Measurements from ENCODE around the gene TOPORS.

The TOPORS gene

GRCh38 chr9:32578976-32579375, 26.6 kb upstream of the TOPORS start:
- Histone ChIP-seq H3K4me3 (no peak overlapping the region), H3K27me3 (ENCODE audit: low read depth) (no peaks in the 10 kb centered on the region; the same call in none of the 2 replicates), H3K9me3 (no peaks in the 10 kb centered on the region), H3K36me3 (replicated peaks) (no peaks in the 10 kb centered on the region), H3K4me1 (0 out of 2 replicates have a peak, but pooled peaks cover 3% of the 10 kb centered on the region)
- DNase-seq (ENCODE audit: low spot score in 2 of 2), result no peak
- in situ Hi-C loops (cut with MboI; ENCODE audit: low sequenced_read_pairs), result no loop called here

DNA sequence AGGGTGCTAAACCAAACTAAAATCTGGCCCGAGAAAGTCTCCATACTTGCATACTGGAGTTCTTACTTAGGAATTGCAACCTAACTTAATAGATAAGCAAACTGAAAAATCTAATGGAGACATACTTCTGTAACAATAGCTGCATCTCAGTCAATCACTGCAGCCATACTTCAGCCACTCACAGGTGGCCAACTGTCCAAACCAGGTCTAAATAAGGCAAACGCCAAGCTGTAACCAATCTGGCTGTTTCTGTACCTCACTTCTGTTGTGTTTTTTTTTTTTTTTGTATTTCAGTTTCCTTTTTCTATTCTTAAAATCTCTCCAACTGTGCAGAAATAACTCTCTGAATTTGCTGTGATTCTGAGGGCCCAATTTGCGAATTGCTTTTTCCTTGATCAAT, 24.9 kb upstream of the TOPORS start:
- Histone ChIP-seq H3K4me3 (no peak overlapping the region), H3K9me3 (no peaks in the 10 kb centered on the region), H3K27me3 (ENCODE audit: low read depth) (no peaks in the 10 kb centered on the region; the same call in 1 of the 2 replicates), H3K4me1 (0 out of 2 replicates have a peak, but pooled peaks cover 3% of the 10 kb centered on the region), H3K36me3 (replicated peaks) (no peaks in the 10 kb centered on the region)
- in situ Hi-C loops (cut with MboI; ENCODE audit: low sequenced_read_pairs), result no loop called here
- DNase-seq (ENCODE audit: low spot score in 2 of 2), result no peak

GRCh38 chr9:32574858-32575257, 22.5 kb upstream of the TOPORS start:
- Histone ChIP-seq H3K4me1 (peaks cover 16% of the 10 kb centered on the region), H3K27me3 (ENCODE audit: low read depth) (no peaks in the 10 kb centered on the region; the same call in 1 of the 2 replicates), H3K4me3 (no peak overlapping the region), H3K36me3 (replicated peaks) (peaks cover 11% of the 10 kb centered on the region; the same call in 1 of the 2 replicates), H3K9me3 (no peaks in the 10 kb centered on the region)
- in situ Hi-C loops (cut with MboI; ENCODE audit: low sequenced_read_pairs), result loop anchor here (5.0 kb wide), 1 partner anchor 193 kb away; the partner anchor contains the start of gene ACO1
- DNase-seq (ENCODE audit: low spot score in 2 of 2), result no peak

- no peaks in the 10 kb centered on the region for H3K27me3 ChIP-seq (ENCODE audit: low read depth)
- DNase-seq (ENCODE audit: low spot score in 2 of 2), result no peak
- peaks cover 16% of the 10 kb centered on the region for H3K4me1 ChIP-seq
- peaks cover 13% of the 10 kb centered on the region; the same call in 1 of the 2 replicates for H3K36me3 ChIP-seq (replicated peaks)
- H3K4me3 ChIP-seq, result no peak overlapping the region
- H3K9me3 ChIP-seq, result no peaks in the 10 kb centered on the region
- in situ Hi-C loops (cut with MboI; ENCODE audit: low sequenced_read_pairs), result loop anchor here (5.0 kb wide), 1 partner anchor 192 kb away; the partner anchor contains the start of gene ACO1
Measured at GRCh38 chr9:32573821-32574220, 21.4 kb upstream of the TOPORS start.

GRCh38 chr9:32572900-32573523, 20.6 kb upstream of the TOPORS start, which contains the start of gene NDUFB6:
Gene NDUFB6 (minus strand): TSS chr9:32573159. CDS start chr9:32573060, 99 bp downstream.
- Histone ChIP-seq H3K36me3 (replicated peaks) (peaks cover 16% of the 10 kb centered on the region), H3K27me3 (ENCODE audit: low read depth) (no peaks in the 10 kb centered on the region), H3K9me3 (no peaks in the 10 kb centered on the region), H3K4me1 (peaks cover 15% of the 10 kb centered on the region), H3K4me3 (peak within 1 kb of the TSS; percentile 84)
- in situ Hi-C loops (cut with MboI; ENCODE audit: low sequenced_read_pairs), result loop anchor here (5.0 kb wide), 1 partner anchor 191 kb away; the partner anchor contains the start of gene ACO1
- DNase-seq (ENCODE audit: low spot score in 2 of 2), result peak; percentile 93 to 95

- Histone ChIP-seq H3K27me3 (ENCODE audit: low read depth) (no peaks in the 10 kb centered on the region), H3K4me3 (peak overlapping the region; percentile 84), H3K36me3 (replicated peaks) (peaks cover 23% of the 10 kb centered on the region), H3K9me3 (no peaks in the 10 kb centered on the region), H3K4me1 (peaks cover 13% of the 10 kb centered on the region)
- in situ Hi-C loops (cut with MboI; ENCODE audit: low sequenced_read_pairs), result loop anchor here (5.0 kb wide), 1 partner anchor 190 kb away; the partner anchor contains the start of gene ACO1
- peak; percentile 62 to 79 for DNase-seq (ENCODE audit: low spot score in 2 of 2)
Measured at GRCh38 chr9:32571969-32572899, 19.8 kb upstream of the TOPORS start.

DNA sequence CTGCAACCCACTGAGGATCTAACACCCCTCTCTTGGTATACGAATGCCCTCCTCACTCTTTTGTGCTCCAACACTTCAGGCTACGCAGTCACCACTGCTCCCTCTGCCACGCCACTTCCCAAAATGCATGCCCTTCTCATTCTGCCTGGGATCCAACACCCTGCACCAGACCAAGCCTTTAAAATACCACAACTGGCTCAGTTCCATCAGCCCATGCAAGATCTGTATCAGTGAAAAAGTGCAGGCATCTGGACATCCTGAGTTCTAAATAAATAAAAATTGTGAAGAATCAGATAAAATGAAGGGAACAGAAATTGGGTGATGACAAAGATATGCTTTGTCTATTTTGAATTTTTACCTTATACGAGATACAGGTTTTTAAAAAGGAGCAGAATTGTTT, 17.9 kb upstream of the TOPORS start:
- Histone ChIP-seq H3K36me3 (replicated peaks) (peaks cover 34% of the 10 kb centered on the region), H3K9me3 (no peaks in the 10 kb centered on the region), H3K27me3 (ENCODE audit: low read depth) (no peaks in the 10 kb centered on the region), H3K4me1 (peaks cover 13% of the 10 kb centered on the region), H3K4me3 (no peak overlapping the region)
- in situ Hi-C loops (cut with MboI; ENCODE audit: low sequenced_read_pairs), result loop anchor here (5.0 kb wide), 1 partner anchor 188 kb away; the partner anchor contains the start of gene ACO1
- no peak for DNase-seq (ENCODE audit: low spot score in 2 of 2)

- DNase-seq (ENCODE audit: low spot score in 2 of 2), result no peak
- in situ Hi-C loops (cut with MboI; ENCODE audit: low sequenced_read_pairs), result no loop called here
- peaks cover 41% of the 10 kb centered on the region for H3K36me3 ChIP-seq (replicated peaks)
- peaks cover 18% of the 10 kb centered on the region for H3K4me1 ChIP-seq
- no peaks in the 10 kb centered on the region for H3K27me3 ChIP-seq (ENCODE audit: low read depth)
- H3K9me3 ChIP-seq, result no peaks in the 10 kb centered on the region
- H3K4me3 ChIP-seq, result no peak overlapping the region
Measured at GRCh38 chr9:32566770-32567169, 14.4 kb upstream of the TOPORS start.

DNA sequence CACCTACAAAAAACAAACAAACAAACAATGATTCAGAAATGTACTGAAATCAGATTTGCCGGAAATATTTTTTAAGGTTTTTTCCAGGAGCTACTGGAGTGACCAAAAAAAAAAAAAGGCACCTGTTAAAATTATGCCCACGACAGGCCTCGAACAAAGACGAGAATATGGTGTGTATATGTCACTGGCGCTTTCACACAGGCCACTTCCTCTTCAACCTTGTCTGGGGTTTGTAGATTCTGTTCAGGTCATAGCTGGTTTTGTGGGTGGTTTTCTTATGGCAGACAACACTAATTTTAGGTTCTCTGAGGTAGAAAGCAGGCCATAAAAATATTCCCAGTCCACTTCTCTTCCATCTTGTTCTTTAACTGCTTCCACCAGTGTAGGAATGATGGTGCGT, 13.6 kb upstream of the TOPORS start:
- peaks cover 12% of the 10 kb centered on the region for H3K4me1 ChIP-seq
- in situ Hi-C loops (cut with MboI; ENCODE audit: low sequenced_read_pairs), result no loop called here
- DNase-seq (ENCODE audit: low spot score in 2 of 2), result no peak
- no peak overlapping the region for H3K4me3 ChIP-seq
- no peaks in the 10 kb centered on the region for H3K9me3 ChIP-seq
- H3K36me3 ChIP-seq (replicated peaks), result peaks cover 41% of the 10 kb centered on the region
- no peaks in the 10 kb centered on the region for H3K27me3 ChIP-seq (ENCODE audit: low read depth)

- Histone ChIP-seq H3K4me1 (peaks cover 6% of the 10 kb centered on the region), H3K9me3 (no peaks in the 10 kb centered on the region), H3K36me3 (replicated peaks) (peaks cover 4% of the 10 kb centered on the region; the same call in 1 of the 2 replicates), H3K27me3 (ENCODE audit: low read depth) (no peaks in the 10 kb centered on the region), H3K4me3 (no peak overlapping the region)
- in situ Hi-C loops (cut with MboI; ENCODE audit: low sequenced_read_pairs), result no loop called here
- DNase-seq (ENCODE audit: low spot score in 2 of 2), result no peak
Measured at GRCh38 chr9:32558408-32558934, 6.1 kb upstream of the TOPORS start.

DNA sequence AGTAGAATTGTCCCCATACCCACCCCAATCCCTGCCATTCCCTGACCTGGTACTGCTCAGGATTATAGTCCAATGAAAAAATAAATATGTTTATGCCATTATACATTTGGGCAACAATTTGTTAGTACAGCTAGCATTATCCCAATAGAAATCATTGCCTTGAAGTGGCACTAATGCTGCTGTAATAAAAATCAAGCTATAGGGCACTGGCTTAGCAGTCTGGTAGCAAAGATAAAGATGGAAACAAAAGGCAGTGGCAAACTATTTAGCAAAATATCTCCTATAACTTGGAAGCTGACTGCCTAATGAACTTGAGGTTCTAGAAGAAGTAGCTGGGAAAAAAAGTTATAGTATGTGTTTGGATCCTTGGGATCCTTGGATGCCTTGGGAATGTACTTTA, 2.2 kb upstream of the TOPORS start:
- Histone ChIP-seq H3K27me3 (ENCODE audit: low read depth) (no peaks in the 10 kb centered on the region), H3K4me1 (peaks cover 6% of the 10 kb centered on the region; the same call in 1 of the 2 replicates), H3K36me3 (replicated peaks) (no peaks in the 10 kb centered on the region; the same call in 1 of the 2 replicates), H3K9me3 (no peaks in the 10 kb centered on the region), H3K4me3 (no peak overlapping the region)
- in situ Hi-C loops (cut with MboI; ENCODE audit: low sequenced_read_pairs), result no loop called here
- DNase-seq (ENCODE audit: low spot score in 2 of 2), result no peak

DNA sequence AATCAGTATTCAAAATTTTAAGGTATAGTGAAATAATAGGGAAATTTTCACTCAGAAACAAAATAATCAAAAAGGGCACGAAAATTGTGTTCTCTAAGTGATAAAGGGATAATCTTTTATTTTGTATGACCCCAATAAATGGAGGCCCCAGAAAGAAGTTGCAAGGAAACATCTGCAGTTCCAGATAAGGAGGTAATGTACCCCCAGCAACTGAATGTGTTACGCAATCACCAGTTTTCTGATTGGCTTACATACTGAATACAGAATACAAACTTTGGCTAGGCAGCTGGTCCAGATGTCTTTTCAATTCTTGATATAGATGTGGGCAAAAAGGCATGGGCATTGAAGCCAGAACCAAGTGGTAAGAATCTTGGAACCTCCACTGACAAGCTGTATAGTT, 1.7 kb upstream of the TOPORS start:
- Histone ChIP-seq H3K9me3 (no peaks in the 10 kb centered on the region), H3K4me3 (no peak overlapping the region), H3K36me3 (replicated peaks) (no peaks in the 10 kb centered on the region; the same call in 1 of the 2 replicates), H3K27me3 (ENCODE audit: low read depth) (no peaks in the 10 kb centered on the region), H3K4me1 (peaks cover 7% of the 10 kb centered on the region; the same call in 1 of the 2 replicates)
- in situ Hi-C loops (cut with MboI; ENCODE audit: low sequenced_read_pairs), result no loop called here
- no peak for DNase-seq (ENCODE audit: low spot score in 2 of 2)

DNA sequence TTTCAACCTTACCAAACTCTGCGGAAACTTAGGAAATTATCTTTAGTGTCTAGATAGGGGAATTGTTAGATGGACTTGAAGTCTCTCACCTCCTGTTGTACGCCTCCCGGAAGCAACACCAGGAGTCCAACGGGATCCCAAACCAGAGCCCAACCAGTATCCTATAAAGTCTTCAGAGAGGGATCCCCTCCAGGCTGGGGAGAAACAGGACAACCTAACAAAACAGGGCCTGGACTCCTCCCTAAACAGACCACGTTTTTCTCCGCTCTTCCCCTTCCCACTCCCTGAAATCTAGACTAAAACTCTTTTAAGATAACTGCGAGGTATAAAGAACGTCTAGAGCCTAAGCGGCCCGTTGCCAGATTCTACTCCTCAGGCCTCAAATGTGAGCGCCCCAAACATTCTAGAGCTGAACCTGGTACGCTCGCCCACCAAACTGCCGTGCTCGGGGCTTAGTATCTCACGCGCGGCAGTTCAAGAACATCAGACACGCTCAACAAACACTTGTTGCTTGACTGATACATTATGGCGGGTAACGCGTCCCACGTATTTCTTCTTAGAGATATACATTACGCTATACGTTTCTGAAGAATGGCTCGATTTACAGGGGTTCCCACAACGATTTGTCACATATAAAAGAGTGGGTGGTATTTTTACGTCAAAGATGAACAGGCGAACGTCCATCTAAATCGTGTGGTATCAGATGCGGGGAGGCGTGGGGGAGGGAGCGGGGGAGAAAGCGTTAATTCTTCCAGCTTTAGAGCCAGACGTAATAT, 922 bp downstream of the TOPORS start:
- Histone ChIP-seq H3K4me1 (peaks cover 7% of the 10 kb centered on the region; the same call in 1 of the 2 replicates), H3K27me3 (ENCODE audit: low read depth) (no peaks in the 10 kb centered on the region), H3K9me3 (no peaks in the 10 kb centered on the region), H3K36me3 (replicated peaks) (peaks cover 5% of the 10 kb centered on the region), H3K4me3 (peak overlapping the region; percentile 85)
- in situ Hi-C loops (cut with MboI; ENCODE audit: low sequenced_read_pairs), result no loop called here
- peak; percentile 70 to 72 for DNase-seq (ENCODE audit: low spot score in 2 of 2)
